SK-N-MC (cell line): Measurements from ENCODE around the gene LCE2B.

ENCODE experiments used
- EZH2 ChIP-seq: fragments of 200-600 bp; sonication (generic); IDR thresholded peaks from one replicate; pipeline ENCODE4 v1.6.1; 2017; ENCODE audit warnings: antibody characterized with exemption
- FOXP2 ChIP-seq: optimal IDR thresholded peaks from 2 replicates; pipeline ENCODE3; 2011; ENCODE audit warnings: mild to moderate bottlenecking, moderate library complexity; ENCODE audit not compliant: insufficient read depth; ENCODE audit errors: extremely low read length, control extremely low read depth
- POLR2AphosphoS5 ChIP-seq: IDR thresholded peaks from 2 replicates; pipeline ENCODE4 v1.6.1; 2012; ENCODE audit warnings: mild to moderate bottlenecking, low read depth, low read length, borderline replicate concordance

DNA sequence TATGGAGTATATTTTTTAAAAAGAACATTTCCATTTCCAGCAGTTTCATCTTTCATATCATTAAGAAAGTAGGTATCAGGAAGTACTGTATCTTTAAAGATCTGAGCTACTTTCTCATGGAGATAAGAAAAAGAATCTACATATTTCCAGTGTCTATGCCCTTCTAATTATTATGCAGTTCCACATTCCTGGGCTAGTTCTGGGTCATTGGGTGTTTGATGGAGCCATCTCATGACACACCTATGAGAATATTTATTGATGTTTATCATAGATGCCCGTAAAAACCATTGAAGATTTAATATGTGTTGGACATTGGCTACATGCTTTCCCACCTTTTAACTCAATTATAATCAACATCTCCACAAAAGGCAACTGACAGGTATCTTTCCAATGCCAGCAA, 43.1 kb downstream of the LCE2B start:
- TF ChIP-seq EZH2 = no peak
- TF ChIP-seq POLR2AphosphoS5 = no peak
- TF ChIP-seq FOXP2 = no peak
